Measurements from ENCODE around the gene MTHFD1L.
A peak's percentile ranks its signal among the peaks of the same experiment; 100 is the strongest.

The MTHFD1L gene

DNA sequence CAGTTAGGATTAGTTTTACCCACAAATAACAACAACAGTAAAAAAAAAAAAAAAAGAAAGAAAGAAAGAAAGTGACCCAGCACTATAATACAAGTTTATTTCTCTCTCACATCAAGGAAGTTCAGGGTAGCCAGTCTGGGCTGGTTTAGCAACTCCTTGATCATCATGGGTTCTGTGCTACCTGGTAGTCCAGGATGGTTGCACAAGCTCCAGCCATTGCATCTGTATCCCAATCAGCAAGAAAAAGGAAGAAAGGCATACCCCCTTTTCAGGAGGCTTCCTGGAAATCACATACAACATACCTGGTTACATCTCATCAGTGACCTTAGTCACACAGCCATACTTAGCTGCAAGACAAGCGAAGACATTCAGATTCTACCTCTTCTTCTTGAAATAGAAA lies 128.5 kb downstream of the MTHFD1L start:
- H3K4me3 ChIP-seq (ENCODE audit: low read length): no peak overlapping the region
- H3K4me2 ChIP-seq (ENCODE audit: low read length): no peak overlapping the region
- H3K9ac ChIP-seq (ENCODE audit: low read depth, low read length): no peak overlapping the region
- H3K36me3 ChIP-seq (ENCODE audit: insufficient read depth, low read length): peaks cover 14% of the 10 kb centered on the region
- H3K4me1 ChIP-seq (ENCODE audit: control insufficient read depth, insufficient read depth, low read length): no peaks in the 10 kb centered on the region
- no peaks in the 10 kb centered on the region for H3K9me3 ChIP-seq (replicated peaks; ENCODE audit: low read length)
- no peaks in the 10 kb centered on the region for H3K27me3 ChIP-seq (ENCODE audit: control insufficient read depth, insufficient read depth, low read length)

- Histone ChIP-seq H3K9me3 (replicated peaks; ENCODE audit: low read length) (no peaks in the 10 kb centered on the region), H3K27me3 (ENCODE audit: control insufficient read depth, insufficient read depth, low read length) (no peaks in the 10 kb centered on the region), H3K4me1 (ENCODE audit: control insufficient read depth, insufficient read depth, low read length) (peaks cover 10% of the 10 kb centered on the region), H3K36me3 (ENCODE audit: insufficient read depth, low read length) (peaks cover 14% of the 10 kb centered on the region), H3K4me3 (ENCODE audit: low read length) (no peak overlapping the region), H3K9ac (ENCODE audit: low read depth, low read length) (no peak overlapping the region), H3K4me2 (ENCODE audit: low read length) (no peak overlapping the region)
Measured at GRCh38 chr6:150996968-150997367, 131.5 kb downstream of the MTHFD1L start.

- H3K4me3 ChIP-seq (ENCODE audit: low read length): no peak overlapping the region
- peaks cover 13% of the 10 kb centered on the region for H3K4me1 ChIP-seq (ENCODE audit: control insufficient read depth, insufficient read depth, low read length)
- H3K9ac ChIP-seq (ENCODE audit: low read depth, low read length): no peak overlapping the region
- no peaks in the 10 kb centered on the region for H3K9me3 ChIP-seq (replicated peaks; ENCODE audit: low read length)
- no peak overlapping the region for H3K4me2 ChIP-seq (ENCODE audit: low read length)
- peaks cover 13% of the 10 kb centered on the region for H3K36me3 ChIP-seq (ENCODE audit: insufficient read depth, low read length)
- H3K27me3 ChIP-seq (ENCODE audit: control insufficient read depth, insufficient read depth, low read length): no peaks in the 10 kb centered on the region
Measured at GRCh38 chr6:150999107-150999506, 133.6 kb downstream of the MTHFD1L start.

DNA sequence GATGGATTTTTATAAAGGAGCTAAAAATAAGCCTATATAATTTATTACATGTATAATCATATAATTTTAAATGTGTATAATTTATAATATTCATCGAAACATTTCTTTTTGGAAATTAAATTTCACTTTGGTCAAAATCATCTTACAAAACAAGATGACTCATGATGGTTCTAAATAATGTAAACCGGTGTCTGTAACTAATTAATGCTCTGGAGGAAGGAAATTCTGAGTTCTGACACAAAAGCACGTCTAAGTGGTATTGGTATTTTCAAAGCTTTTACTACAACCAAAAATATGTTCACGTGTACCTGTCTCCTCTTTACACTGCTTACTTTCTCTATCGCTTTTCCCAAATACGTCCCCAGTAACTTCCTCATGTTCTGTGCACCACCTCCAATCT lies 134.1 kb downstream of the MTHFD1L start:
- H3K36me3 ChIP-seq (ENCODE audit: insufficient read depth, low read length): peaks cover 9% of the 10 kb centered on the region
- no peaks in the 10 kb centered on the region for H3K9me3 ChIP-seq (replicated peaks; ENCODE audit: low read length)
- H3K4me1 ChIP-seq (ENCODE audit: control insufficient read depth, insufficient read depth, low read length): peaks cover 17% of the 10 kb centered on the region
- H3K27me3 ChIP-seq (ENCODE audit: control insufficient read depth, insufficient read depth, low read length): no peaks in the 10 kb centered on the region
- no peak overlapping the region for H3K4me3 ChIP-seq (ENCODE audit: low read length)
- no peak overlapping the region for H3K4me2 ChIP-seq (ENCODE audit: low read length)
- H3K9ac ChIP-seq (ENCODE audit: low read depth, low read length): no peak overlapping the region

DNA sequence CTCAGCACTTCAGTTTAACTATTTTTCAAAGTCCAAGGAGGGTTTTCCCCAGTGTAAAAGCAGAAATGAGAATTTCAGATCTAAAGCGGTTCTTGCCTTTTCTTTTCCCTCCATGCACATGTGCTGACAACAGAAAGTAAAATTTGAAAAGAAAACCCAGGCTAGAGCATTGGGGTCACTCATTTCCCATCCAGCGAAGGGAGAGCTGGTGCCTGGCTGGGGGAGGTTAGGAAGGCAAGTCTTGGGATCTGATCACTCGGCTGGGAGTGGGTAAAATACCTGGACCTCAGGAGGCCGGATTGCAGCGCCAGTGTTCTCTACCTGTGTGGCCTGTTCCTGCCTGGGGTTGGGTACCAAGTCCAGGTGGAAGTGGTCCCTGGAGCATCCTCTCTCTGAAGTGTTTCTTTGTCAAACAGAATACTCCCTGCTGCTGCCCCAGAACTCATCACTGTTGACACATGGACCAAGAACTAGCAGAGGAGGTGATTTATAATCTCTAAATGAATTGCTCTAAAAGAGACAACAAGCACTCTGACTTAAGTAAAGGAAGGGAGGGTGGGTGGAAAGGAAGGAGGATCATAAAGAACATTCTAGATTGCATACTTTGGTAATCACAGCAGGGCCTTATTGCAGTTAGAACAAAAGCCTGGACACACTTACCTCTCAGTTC lies 136.0 kb downstream of the MTHFD1L start:
- H3K9me3 ChIP-seq (replicated peaks; ENCODE audit: low read length): no peaks in the 10 kb centered on the region

GRCh38 chr6:151002057-151002450 lies 136.6 kb downstream of the MTHFD1L start:
- no peak overlapping the region for H3K4me2 ChIP-seq (ENCODE audit: low read length)
- peaks cover 26% of the 10 kb centered on the region for H3K4me1 ChIP-seq (ENCODE audit: control insufficient read depth, insufficient read depth, low read length)
- H3K9ac ChIP-seq (ENCODE audit: low read depth, low read length): no peak overlapping the region
- H3K4me3 ChIP-seq (ENCODE audit: low read length): no peak overlapping the region
- no peaks in the 10 kb centered on the region for H3K27me3 ChIP-seq (ENCODE audit: control insufficient read depth, insufficient read depth, low read length)
- no peaks in the 10 kb centered on the region for H3K36me3 ChIP-seq (ENCODE audit: insufficient read depth, low read length)
- no peaks in the 10 kb centered on the region for H3K9me3 ChIP-seq (replicated peaks; ENCODE audit: low read length)

More for the DNA sequence above, 136.0 kb downstream of the MTHFD1L start:
- Histone ChIP-seq H3K36me3 (ENCODE audit: insufficient read depth, low read length) (peaks cover under 1% of the 10 kb centered on the region), H3K4me1 (ENCODE audit: control insufficient read depth, insufficient read depth, low read length) (peaks cover 26% of the 10 kb centered on the region), H3K27me3 (ENCODE audit: control insufficient read depth, insufficient read depth, low read length) (no peaks in the 10 kb centered on the region), H3K4me2 (ENCODE audit: low read length) (no peak overlapping the region), H3K4me3 (ENCODE audit: low read length) (no peak overlapping the region), H3K9ac (ENCODE audit: low read depth, low read length) (no peak overlapping the region)

- H3K9me3 ChIP-seq (replicated peaks; ENCODE audit: low read length): no peaks in the 10 kb centered on the region
- H3K4me2 ChIP-seq (ENCODE audit: low read length): no peak overlapping the region
- H3K27me3 ChIP-seq (ENCODE audit: control insufficient read depth, insufficient read depth, low read length): no peaks in the 10 kb centered on the region
- H3K36me3 ChIP-seq (ENCODE audit: insufficient read depth, low read length): no peaks in the 10 kb centered on the region
- no peak overlapping the region for H3K4me3 ChIP-seq (ENCODE audit: low read length)
- H3K4me1 ChIP-seq (ENCODE audit: control insufficient read depth, insufficient read depth, low read length): peaks cover 26% of the 10 kb centered on the region
- H3K9ac ChIP-seq (ENCODE audit: low read depth, low read length): no peak overlapping the region
Measured at GRCh38 chr6:151002491-151002935, 137.0 kb downstream of the MTHFD1L start.

DNA sequence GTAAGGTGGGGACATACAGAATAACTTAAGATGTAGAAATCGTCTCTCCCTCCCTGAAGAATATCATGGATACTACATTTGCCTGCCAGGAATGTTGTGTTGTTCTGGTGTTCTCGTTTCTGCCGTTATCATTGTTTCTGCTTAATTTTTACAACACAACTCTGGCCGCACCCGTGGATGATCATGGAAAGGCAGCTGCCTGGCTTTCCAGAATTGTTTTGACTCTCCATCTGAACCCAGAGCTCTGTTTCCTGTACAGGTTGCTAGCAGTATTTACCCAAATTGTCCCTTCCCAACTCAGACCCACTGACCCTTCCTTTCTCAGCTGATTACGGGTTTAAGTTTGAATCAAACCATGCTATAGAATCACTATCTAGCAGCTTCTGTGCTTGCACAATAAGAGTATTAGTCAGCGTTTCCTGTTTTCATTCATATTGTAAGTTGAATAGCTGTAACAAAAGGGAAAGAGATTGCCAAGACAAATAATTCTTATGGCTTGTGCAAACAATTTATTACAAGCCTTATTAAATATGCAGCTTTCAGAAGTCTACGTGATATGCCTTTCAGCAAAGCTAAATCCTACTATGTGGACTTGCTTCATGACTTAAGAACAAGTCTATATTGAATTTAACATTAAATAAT lies 139.0 kb downstream of the MTHFD1L start:
- Histone ChIP-seq H3K4me1 (ENCODE audit: control insufficient read depth, insufficient read depth, low read length) (peaks cover 26% of the 10 kb centered on the region), H3K4me2 (ENCODE audit: low read length) (peak overlapping the region; percentile 82), H3K36me3 (ENCODE audit: insufficient read depth, low read length) (peaks cover 6% of the 10 kb centered on the region), H3K9me3 (replicated peaks; ENCODE audit: low read length) (no peaks in the 10 kb centered on the region), H3K4me3 (ENCODE audit: low read length) (peak overlapping the region; percentile 61), H3K9ac (ENCODE audit: low read depth, low read length) (peak overlapping the region; percentile 78), H3K27me3 (ENCODE audit: control insufficient read depth, insufficient read depth, low read length) (no peaks in the 10 kb centered on the region)

DNA sequence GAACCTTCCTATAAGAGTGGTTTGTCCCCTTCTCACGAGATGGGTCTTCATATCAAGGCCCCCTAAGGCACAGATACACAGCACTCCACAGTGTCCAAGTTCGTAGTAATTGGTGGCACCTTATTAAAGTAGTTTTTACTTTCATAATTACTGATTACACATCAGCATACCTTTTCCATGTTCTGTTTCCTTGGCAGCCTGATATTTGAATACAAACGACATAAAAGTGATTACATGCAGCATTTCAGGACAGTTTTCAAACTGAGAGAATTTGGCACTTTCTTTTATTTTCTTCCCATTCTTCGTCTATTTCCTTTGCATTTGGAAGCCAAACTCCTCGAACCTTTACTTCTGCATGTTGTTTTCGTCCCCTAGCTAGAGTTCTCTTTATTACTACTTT lies 139.7 kb downstream of the MTHFD1L start:
- H3K9ac ChIP-seq (ENCODE audit: low read depth, low read length): peak overlapping the region; percentile 42
- H3K4me2 ChIP-seq (ENCODE audit: low read length): peak overlapping the region; percentile 82
- peaks cover 22% of the 10 kb centered on the region for H3K4me1 ChIP-seq (ENCODE audit: control insufficient read depth, insufficient read depth, low read length)
- peak overlapping the region; percentile 16 for H3K4me3 ChIP-seq (ENCODE audit: low read length)
- H3K27me3 ChIP-seq (ENCODE audit: control insufficient read depth, insufficient read depth, low read length): no peaks in the 10 kb centered on the region
- H3K36me3 ChIP-seq (ENCODE audit: insufficient read depth, low read length): peaks cover 6% of the 10 kb centered on the region
- H3K9me3 ChIP-seq (replicated peaks; ENCODE audit: low read length): no peaks in the 10 kb centered on the region

DNA sequence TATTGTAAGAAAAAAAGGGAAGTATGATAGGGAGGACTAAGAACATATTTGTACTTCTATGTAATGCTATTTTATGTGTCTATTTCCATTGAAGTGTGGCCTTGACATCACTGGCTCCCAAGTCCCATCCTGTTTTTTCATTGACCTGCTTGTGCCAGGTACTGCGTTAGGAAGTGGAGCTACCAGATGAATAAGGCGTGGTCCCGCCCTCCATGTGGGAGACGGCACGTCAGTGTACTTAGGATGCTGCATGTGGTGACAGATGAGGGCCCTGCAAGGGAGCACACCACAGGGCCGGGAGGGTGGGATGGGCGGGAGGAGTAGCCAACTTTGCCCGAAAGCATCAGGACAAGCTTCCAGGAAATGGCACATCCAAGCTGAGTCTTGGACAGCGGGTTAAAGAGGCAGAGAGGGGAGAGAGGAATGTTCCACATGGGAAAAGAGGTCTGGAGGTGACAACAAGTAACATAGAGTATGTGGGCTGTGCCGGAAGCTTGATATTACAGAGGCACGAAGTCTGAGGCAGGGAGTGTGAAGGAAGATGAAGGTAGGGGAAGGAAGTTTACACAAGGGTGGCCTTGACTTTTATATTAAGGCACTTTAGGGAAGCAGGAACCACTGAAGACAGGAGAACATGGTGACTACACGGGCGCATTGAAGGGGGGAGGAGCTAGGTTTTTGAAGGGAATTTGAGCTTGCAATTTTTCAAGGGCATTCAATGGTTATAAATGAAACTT lies 140.6 kb downstream of the MTHFD1L start:
- Histone ChIP-seq H3K27me3 (ENCODE audit: control insufficient read depth, insufficient read depth, low read length) (no peaks in the 10 kb centered on the region), H3K4me3 (ENCODE audit: low read length) (no peak overlapping the region), H3K36me3 (ENCODE audit: insufficient read depth, low read length) (peaks cover 10% of the 10 kb centered on the region), H3K9ac (ENCODE audit: low read depth, low read length) (no peak overlapping the region), H3K9me3 (replicated peaks; ENCODE audit: low read length) (no peaks in the 10 kb centered on the region), H3K4me1 (ENCODE audit: control insufficient read depth, insufficient read depth, low read length) (peaks cover 16% of the 10 kb centered on the region), H3K4me2 (ENCODE audit: low read length) (no peak overlapping the region)

DNA sequence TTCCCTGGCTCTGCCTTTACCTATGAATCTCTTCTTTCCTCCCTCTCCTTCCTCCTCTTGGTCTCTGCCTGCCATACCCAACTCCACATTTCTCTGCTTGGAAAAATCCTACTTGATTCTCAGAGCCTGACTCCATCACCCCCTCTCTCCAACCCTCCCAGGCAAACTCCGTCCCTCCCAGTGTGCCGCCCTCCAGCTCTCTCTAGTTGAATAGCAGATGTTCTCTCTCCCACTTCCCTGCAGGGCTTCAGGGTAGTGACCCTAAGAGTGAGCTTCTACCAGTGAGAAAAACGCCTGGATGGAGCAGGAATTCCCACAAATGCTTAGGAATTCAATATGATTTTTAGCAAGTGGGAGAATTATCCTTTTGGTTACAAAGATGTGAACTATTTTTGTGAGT lies 141.6 kb downstream of the MTHFD1L start:
- H3K9ac ChIP-seq (ENCODE audit: low read depth, low read length): no peak overlapping the region
- no peaks in the 10 kb centered on the region for H3K27me3 ChIP-seq (ENCODE audit: control insufficient read depth, insufficient read depth, low read length)
- no peak overlapping the region for H3K4me3 ChIP-seq (ENCODE audit: low read length)
- H3K36me3 ChIP-seq (ENCODE audit: insufficient read depth, low read length): peaks cover 10% of the 10 kb centered on the region
- peaks cover 19% of the 10 kb centered on the region for H3K4me1 ChIP-seq (ENCODE audit: control insufficient read depth, insufficient read depth, low read length)
- no peaks in the 10 kb centered on the region for H3K9me3 ChIP-seq (replicated peaks; ENCODE audit: low read length)
- H3K4me2 ChIP-seq (ENCODE audit: low read length): no peak overlapping the region

Data from skeletal muscle satellite cell (primary cell).